Heart left ventricle (tissue), 16 donors: ENCODE results near the gene MAD2L2. TPM values are rescaled to one million over a fixed set of nuclear protein-coding genes. Genes with fewer than 3 reads are reported as not detected.

Experiments used
- ATAC-seq, 4 donors: fragments of 200-7000 bp; cut with Tn5 transposase; one replicate each; pipeline ENCODE4 v1.9.1; 2020 to 2022; ENCODE audit warnings: moderate library complexity in 4 of 4, mild to moderate bottlenecking in 3 of 4, moderate number of reproducible peaks in 1 of 4
- DNase-seq, 5 donors: peaks; one replicate each; pipeline ENCODE4 v3.0.0-alpha.2; 2020
- H3K27ac ChIP-seq, 12 donors: fragments of 200-600 bp; sonication (generic) in 4 of 12; one replicate each; pipeline versions ENCODE4 v1.5.0 to v1.8.0; 2016 to 2022; ENCODE audit warnings: mild to moderate bottlenecking in 2 of 12
- H3K27me3 ChIP-seq, 9 donors: fragments of 200-600 bp; sonication (generic) in 2 of 9; one replicate each; pipeline versions ENCODE4 v1.5.1 to v1.8.0; 2016 to 2022; ENCODE audit warnings: mild to moderate bottlenecking in 3 of 9
- H3K36me3 ChIP-seq, 9 donors: fragments of 200-600 bp; sonication (generic) in 2 of 9; one replicate each; pipeline versions ENCODE4 v1.5.0 to v1.8.0; 2018 to 2022; ENCODE audit warnings: mild to moderate bottlenecking in 2 of 9
- H3K4me1 ChIP-seq, 12 donors: fragments of 200-600 bp; sonication (generic) in 4 of 12; one replicate each; pipeline versions ENCODE4 v1.5.0 to v1.8.0; 2016 to 2022; ENCODE audit warnings: mild to moderate bottlenecking in 3 of 12
- H3K4me3 ChIP-seq, 12 donors: fragments of 200-600 bp; sonication (generic) in 4 of 12; one replicate each; pipeline versions ENCODE4 v1.5.0 to v1.8.0; 2017 to 2022; ENCODE audit warnings: mild to moderate bottlenecking in 9 of 12, moderate library complexity in 4 of 12
- H3K9me3 ChIP-seq, 12 donors: fragments of 200-600 bp; sonication (generic) in 4 of 12; one replicate each; pipeline versions ENCODE4 v1.5.0 to v1.8.0; 2016 to 2022; ENCODE audit warnings: mild to moderate bottlenecking in 1 of 12
- POLR2A ChIP-seq, 2 donors: fragments of 450-650 bp; IDR thresholded peaks; one replicate each; pipeline ENCODE4 v1.6.1; 2017; ENCODE audit warnings: antibody characterized with exemption in 2 of 2, mild to moderate bottlenecking in 2 of 2, moderate library complexity in 2 of 2
- WGBS, 4 donors: extraction: QIAGEN DNeasy Blood & Tissue Kit in 2 of 4; methylation state at CpG; one replicate each; pipeline versions ENCODE4 v1.1.5 to v1.1.7; 2013 to 2018; 5-methylcytosine and 5-hydroxymethylcytosine counted together
- intact Hi-C, 10 donors: fragments of 100-400 bp; cut with DNase I; formaldehyde crosslinking; loops; one replicate each; pipeline versions ENCODE4 v1.11.1 to v1.14.2; 2022
- polyA plus RNA-seq, 2 donors: library from polyadenylated mRNA; stranded (reverse); fragments of 200-250 nt; gene quantifications; one replicate each; pipeline ENCODE4 v1.2.3, GENCODE V29; 2013
- total RNA-seq, 9 donors: library from RNA; depleted of rRNA in 2 of 9; stranded (reverse); fragments of >200 nt in 2 of 9; fragmentation: NEBNext Ultra II Directional in 3 of 9; extraction: Animal tissue kit (Norgen Biotek cat#: 25700) in 3 of 9; gene quantifications; one replicate each; pipeline versions ENCODE4 v1.1.0 to v1.2.4, GENCODE V29; 2016 to 2023
- TF ChIP-seq, protein P1 (sequence below), 12 donors: fragments of 200-600 bp; sonication (generic) in 4 of 12; IDR thresholded peaks; one replicate each; pipeline versions ENCODE4 v1.5.0 to v1.8.0; 2018 to 2022; ENCODE audit warnings: antibody characterized with exemption in 12 of 12, mild to moderate bottlenecking in 5 of 12
- donor health status: ischemic (EF 13 %, LVEDD 7.1; RV severe dilation, severe dysfunction).
- donor health status: healthy with polysubstance abuse.
- donor health status: DM: no; HTN: yes; CAD: no.
- donor health status: DM: no; HTN: no; CAD: no.
- donor health status: ischemic (EF 25% LVEDD 6.9; RV normal size, moderate dysfunction).
- donor health status: ischemic (EF 25% LVEDD 5.7; RV mildly dilated, moderate dysfunction).
- donor health status: healthy.
- donor health status: DM: yes; HTN: yes; CAD: no.
- donor health status: ischemic (EF 35%, LVEDD 5.7; RV mildly dilated, moderate dysfunction).
- donor health status: nonischemic (EF 11% LVEDD 7.7; RV severe dilation, severe dysfunction).
- donor health status: DM: yes; HTN: yes; CAD: no.
- donor health status: PGD.
- donor health status: ischemic (EF 29% LVEDD 5.4; RV normal size, mild dysfunction).
- donor health status: nonischemic (EF 23%, LVEDD 6.1; RV moderate dilation, normal function).

Gene MAD2L2
- total and polyA plus RNA-seq, 11 donors: 15.9 to 54.2 (median 18.5) TPM

DNA sequence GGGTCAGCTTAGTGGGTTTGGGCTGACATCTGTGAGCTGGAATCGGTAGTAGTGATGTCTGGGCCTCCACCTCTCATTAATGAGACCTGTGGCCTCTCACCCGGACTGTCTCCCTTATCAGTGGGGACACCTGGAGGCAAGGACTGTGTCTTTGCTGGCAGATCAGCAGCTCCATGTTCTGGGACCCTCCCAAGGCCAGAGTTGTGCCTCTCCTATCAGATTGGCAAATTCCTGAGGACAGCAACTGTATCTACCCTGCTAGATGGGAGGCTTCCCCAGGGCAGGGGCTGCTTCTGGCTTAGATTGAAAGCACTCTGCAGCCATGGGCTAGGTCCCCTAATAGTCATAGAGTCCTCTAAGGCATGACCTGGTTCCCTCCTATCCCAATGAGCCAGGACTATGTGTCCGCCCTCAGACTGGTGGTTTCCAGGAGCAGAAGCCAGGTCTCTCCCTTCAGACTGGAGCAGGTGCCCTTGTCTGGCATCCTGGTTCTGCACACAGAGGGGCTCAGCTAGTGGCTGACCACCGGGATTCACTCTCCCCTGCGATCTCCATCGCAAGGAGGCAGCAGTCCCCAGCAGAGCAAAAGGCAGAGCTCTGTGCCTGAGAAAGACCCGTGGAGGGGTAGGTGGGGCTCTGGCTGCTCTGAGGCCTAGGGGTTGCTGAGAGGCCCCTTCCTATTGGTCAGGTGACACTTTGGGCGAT is 16.4 kb upstream of the MAD2L2 start:
- no peak for TF ChIP-seq POLR2A (IDR thresholded peaks at IDR 0.05)
- TF ChIP-seq, protein P1, sequence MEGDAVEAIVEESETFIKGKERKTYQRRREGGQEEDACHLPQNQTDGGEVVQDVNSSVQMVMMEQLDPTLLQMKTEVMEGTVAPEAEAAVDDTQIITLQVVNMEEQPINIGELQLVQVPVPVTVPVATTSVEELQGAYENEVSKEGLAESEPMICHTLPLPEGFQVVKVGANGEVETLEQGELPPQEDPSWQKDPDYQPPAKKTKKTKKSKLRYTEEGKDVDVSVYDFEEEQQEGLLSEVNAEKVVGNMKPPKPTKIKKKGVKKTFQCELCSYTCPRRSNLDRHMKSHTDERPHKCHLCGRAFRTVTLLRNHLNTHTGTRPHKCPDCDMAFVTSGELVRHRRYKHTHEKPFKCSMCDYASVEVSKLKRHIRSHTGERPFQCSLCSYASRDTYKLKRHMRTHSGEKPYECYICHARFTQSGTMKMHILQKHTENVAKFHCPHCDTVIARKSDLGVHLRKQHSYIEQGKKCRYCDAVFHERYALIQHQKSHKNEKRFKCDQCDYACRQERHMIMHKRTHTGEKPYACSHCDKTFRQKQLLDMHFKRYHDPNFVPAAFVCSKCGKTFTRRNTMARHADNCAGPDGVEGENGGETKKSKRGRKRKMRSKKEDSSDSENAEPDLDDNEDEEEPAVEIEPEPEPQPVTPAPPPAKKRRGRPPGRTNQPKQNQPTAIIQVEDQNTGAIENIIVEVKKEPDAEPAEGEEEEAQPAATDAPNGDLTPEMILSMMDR (IDR thresholded peaks at IDR 0.05): no peak
- peaks cover 9 to 82% (median 34%) of the 10 kb centered on the region in 9 donors for H3K27me3 ChIP-seq
- H3K36me3 ChIP-seq: no peaks in the 10 kb centered on the region
- peaks cover 0 to 16% (median 6%) of the 10 kb centered on the region in 12 donors for H3K4me1 ChIP-seq
- H3K9me3 ChIP-seq: no peaks in the 10 kb centered on the region
- ATAC-seq (no peak), DNase-seq (no peak)
- intact Hi-C loops: no loop called here
- no peak overlapping the region for H3K4me3 ChIP-seq
- 64 to 72% (median 66%) methylated on average over 7 to 8 of the region's 8 CpGs for WGBS, 4 donors
- H3K27ac ChIP-seq: no peak overlapping the region

DNA sequence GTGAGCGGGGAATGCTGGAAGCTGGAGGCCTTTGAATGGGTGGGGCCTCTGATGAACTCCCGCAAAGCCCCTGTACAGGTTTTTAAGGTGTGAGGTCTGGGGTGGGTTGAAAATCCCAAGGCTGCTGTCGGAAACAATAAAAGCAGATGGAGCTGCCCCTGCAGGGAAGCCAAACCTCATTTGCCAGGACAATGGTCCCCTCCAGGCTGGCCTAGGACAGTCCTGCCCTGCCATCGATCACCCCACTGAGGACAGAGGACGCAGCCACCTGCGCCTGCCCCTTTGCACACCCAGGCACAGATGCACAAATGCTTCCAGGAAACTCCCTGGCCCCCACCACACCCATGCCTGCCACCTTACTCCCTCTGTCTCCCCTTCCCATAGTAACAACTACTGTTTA is 14.9 kb upstream of the MAD2L2 start:
- Histone ChIP-seq H3K4me1 (peaks cover 0 to 24% (median 5%) of the 10 kb centered on the region in 12 donors), H3K36me3 (no peaks in the 10 kb centered on the region), H3K9me3 (no peaks in the 10 kb centered on the region), H3K4me3 (no peak overlapping the region), H3K27me3 (peaks cover 18 to 82% (median 36%) of the 10 kb centered on the region in 9 donors), H3K27ac (no peak overlapping the region)
- DNase-seq (no peak), ATAC-seq (no peak)
- 78 to 94% (median 88%) methylated on average over 6 of the region's 6 CpGs for WGBS, 4 donors
- TF ChIP-seq, protein P1 (IDR thresholded peaks at IDR 0.05): no peak
- no peak for TF ChIP-seq POLR2A (IDR thresholded peaks at IDR 0.05)
- intact Hi-C loops: no loop called here

DNA sequence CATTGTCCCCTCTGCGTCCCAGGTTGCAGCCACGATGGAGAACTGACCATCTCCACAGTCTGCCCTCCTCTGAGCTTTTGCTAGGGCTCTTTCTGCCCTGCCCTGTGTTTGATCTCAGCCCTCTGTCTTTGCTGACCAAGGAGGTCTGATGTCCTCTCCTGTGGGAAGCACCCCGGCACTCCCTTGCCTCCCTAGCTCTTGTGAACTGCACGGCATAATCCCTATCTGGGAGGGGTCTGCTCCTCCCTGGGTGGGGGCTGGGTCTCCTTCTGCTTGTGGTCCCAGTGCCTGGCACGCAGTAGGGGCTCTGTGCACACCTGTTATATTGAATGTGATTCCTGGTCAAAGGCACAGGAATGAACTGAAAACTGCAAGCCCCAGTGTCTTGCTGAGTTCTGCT is 13.0 kb upstream of the MAD2L2 start:
- TF ChIP-seq, protein P1 (IDR thresholded peaks at IDR 0.05): no peak
- TF ChIP-seq POLR2A (IDR thresholded peaks at IDR 0.05): no peak
- Histone ChIP-seq H3K4me1 (peaks cover 0 to 31% (median 8%) of the 10 kb centered on the region in 12 donors), H3K27me3 (peaks cover 23 to 82% (median 51%) of the 10 kb centered on the region in 9 donors), H3K4me3 (no peak overlapping the region), H3K36me3 (no peaks in the 10 kb centered on the region), H3K27ac (no peak overlapping the region), H3K9me3 (no peaks in the 10 kb centered on the region)
- intact Hi-C loops: no loop called here
- ATAC-seq: no peak
- no peak for DNase-seq
- 40 to 51% (median 49%) methylated on average over 5 of the region's 5 CpGs for WGBS, 4 donors

DNA sequence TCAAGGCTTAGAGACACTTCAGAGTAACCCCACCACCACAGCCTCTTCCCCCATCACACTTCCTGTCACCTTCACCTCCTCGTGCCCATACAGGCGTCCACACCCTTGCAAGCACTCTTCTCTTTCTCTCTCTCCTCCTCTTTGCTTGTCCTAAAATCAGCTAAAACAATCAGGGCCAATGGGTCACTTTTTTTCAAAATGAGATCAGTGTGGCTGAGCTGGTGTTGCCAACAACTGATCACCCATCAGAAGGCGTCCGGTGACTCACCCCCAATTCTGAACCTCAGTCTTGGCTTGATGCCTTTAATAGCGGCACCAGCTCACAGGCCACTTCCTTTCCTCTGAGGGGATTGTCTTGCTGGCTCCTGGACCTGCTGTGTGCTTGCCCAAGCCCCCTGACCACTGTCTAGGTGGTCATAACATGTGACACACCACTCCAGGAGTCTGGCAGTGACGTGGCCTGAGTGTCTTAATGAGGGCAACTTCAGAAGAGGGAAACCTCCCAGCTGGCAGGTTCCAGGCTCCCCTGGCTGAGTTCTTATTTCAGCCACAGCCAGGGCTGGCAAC is 12.2 kb upstream of the MAD2L2 start:
- Histone ChIP-seq H3K4me1 (peaks cover 0 to 31% (median 8%) of the 10 kb centered on the region in 12 donors), H3K9me3 (no peaks in the 10 kb centered on the region), H3K4me3 (no peak overlapping the region), H3K27me3 (peaks cover 23 to 82% (median 54%) of the 10 kb centered on the region in 9 donors), H3K36me3 (no peaks in the 10 kb centered on the region), H3K27ac (no peak overlapping the region)
- peak in 2 of 4 donors; percentile 34 to 42 for ATAC-seq
- DNase-seq: no peak
- 18 to 34% (median 24%) methylated on average over 6 of the region's 6 CpGs for WGBS, 4 donors
- TF ChIP-seq POLR2A (IDR thresholded peaks at IDR 0.05): no peak
- TF ChIP-seq, protein P1 (IDR thresholded peaks at IDR 0.05): no peak
- intact Hi-C loops: no loop called here
